Astrocyte of the spinal cord (primary cell): ENCODE measurements around the gene PECR.

Source experiments
- DNase-seq: peaks from one replicate; pipeline ENCODE4 v3.0.0; 2011; ENCODE audit warnings: low read depth, low spot score
- H3K4me3 ChIP-seq: 2 replicates; pipeline ENCODE4 v1.5.1; 2011; ENCODE audit warnings: low read depth, mild to moderate bottlenecking, low read length, moderate library complexity
- CTCF ChIP-seq: IDR thresholded peaks from 2 replicates; pipeline ENCODE4 v1.5.1; 2012; ENCODE audit warnings: low read depth, mild to moderate bottlenecking, low read length, inconsistent platforms
- in situ Hi-C: cut with HindIII; loops from 2 replicates; pipeline ENCODE4 v1.10.0; 2017; ENCODE audit warnings: low sequenced_read_pairs

The PECR gene

DNA sequence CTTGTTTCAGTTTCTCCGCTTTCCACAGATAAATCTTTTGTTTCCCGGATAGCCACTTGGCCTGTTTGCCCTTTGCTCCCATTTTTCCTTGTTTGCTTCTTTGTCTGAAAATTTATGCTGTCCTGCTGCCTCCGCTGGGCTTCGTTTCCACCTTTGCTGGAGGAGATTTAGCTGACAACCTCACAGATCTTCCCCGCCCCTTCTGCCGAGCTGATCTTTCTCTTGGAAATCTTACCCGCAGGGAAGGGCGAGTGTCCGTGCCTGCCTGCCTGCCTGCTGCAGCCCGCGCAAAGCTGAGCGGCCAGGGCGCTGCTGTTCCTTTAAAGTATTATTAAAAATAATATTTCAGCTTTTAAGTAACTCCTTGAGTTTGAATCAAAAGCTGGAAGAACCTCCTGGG is 26.2 kb upstream of the PECR start:
- in situ Hi-C loops, result no loop called here
- no peak for DNase-seq
- H3K4me3 ChIP-seq, result peak overlapping the region; percentile 12
- TF ChIP-seq CTCF, result no peak

GRCh38 chr2:216107320-216107719 is 25.7 kb upstream of the PECR start:
- peak overlapping the region; percentile 12 for H3K4me3 ChIP-seq

GRCh38 chr2:216104691-216105090 is 23.1 kb upstream of the PECR start:
- in situ Hi-C loops, result no loop called here
- DNase-seq, result no peak
- no peak for TF ChIP-seq CTCF

More at GRCh38 chr2:216107320-216107719, 25.7 kb upstream of the PECR start:
- in situ Hi-C loops, result no loop called here
- DNase-seq, result no peak
- no peak for TF ChIP-seq CTCF

DNA sequence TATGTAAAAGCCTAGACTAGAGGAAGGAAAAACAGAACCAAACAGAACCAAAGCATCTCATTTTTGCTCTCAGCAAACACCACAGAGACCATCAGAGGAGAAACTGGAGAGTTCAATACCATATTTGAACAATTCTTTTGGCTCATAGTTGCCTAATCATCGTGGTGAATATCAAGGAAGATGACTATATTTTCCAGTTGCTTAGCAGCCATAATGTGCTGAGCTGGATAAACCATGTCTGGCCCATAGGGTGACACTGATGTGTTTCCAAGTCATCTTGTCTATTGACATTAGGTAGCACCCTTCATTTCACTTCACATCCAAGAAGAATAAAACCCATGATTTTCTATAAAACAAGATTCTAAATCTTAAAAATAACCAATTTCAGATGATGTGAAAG is 21.6 kb upstream of the PECR start:
- no peak overlapping the region for H3K4me3 ChIP-seq
- TF ChIP-seq CTCF, result no peak
- in situ Hi-C loops, result no loop called here
- no peak for DNase-seq

More at GRCh38 chr2:216104691-216105090, 23.1 kb upstream of the PECR start:
- no peak overlapping the region for H3K4me3 ChIP-seq

DNA sequence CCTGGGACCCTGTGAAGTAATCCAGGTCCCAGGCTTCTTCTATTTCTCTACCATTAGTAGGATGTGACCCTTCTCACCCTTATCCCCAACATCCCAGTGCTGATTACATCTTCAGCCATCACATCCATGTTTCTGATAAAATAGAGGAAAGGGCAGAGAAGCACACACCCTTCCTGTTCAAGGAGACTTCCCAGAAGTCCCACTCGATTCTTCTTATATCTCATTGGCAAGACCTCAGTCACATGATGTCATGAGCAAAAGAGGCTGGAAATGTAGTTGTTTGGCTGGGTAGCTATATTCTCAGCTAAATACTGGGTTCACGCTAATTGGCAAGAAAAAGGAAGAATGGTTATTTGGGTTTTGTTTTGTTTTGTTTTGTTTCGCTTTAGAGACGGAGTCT is 19.5 kb upstream of the PECR start:
- no peak for TF ChIP-seq CTCF
- in situ Hi-C loops, result no loop called here
- no peak overlapping the region for H3K4me3 ChIP-seq
- DNase-seq, result no peak

DNA sequence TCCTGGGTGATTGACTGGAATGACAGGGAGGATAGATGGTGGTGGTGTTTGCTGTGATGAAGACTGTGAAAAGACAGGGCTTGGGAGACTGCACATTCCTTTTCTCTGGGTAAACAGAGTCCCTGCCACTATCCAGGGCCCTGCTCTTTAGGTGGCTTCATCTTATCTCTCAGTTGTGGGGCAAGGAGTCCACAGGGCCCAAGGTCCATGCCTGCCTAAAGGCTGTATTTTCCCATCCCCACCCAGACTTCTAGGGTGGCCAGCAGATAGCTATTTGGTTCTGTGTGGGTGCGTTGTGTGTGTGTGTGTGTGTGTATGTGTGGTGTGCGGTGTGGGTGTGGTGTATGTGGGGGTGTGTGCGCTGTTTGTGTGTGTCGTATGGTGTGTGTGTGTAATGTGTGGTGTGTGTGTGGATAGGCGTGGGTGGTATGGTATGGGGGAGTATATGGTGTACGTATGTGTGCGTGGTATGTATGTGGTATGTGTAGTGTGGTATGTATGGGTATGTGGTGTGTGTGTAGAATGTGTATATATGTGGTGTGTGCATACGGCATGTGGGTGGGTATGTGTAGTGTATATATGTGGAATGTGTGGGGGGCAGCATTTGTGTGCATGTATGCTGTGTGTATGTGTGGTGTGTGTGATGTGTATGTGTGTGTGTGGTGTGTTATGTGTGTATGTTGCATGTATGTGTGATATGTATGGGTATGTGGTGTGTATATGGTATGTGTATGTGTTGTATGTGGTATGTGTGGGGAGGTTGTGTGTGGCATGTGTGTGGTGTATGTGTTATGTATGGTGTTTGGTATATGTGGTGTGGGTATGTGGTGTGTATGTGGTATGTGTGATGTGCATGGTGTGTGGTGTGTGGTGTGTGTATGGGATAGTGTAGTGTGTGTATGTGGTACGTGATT is 17.1 kb upstream of the PECR start:
- H3K4me3 ChIP-seq, result no peak overlapping the region
- DNase-seq, result no peak
- TF ChIP-seq CTCF, result no peak
- in situ Hi-C loops, result no loop called here
